Tibial nerve (tissue), 4 donors: ENCODE data around the gene ERICH3.

Experiments used
- CTCF ChIP-seq, 5 experiments: fragments of 200-600 bp in 3 of 5; fragments of 450-650 bp in 2 of 5; sonication (generic) in 3 of 5; IDR thresholded peaks; one replicate each; pipeline ENCODE4 v1.5.1; 2016 to 2019; ENCODE audit warnings: antibody characterized with exemption in 5 of 5, mild to moderate bottlenecking in 3 of 5, moderate library complexity in 2 of 5
- EP300 ChIP-seq, 2 donors: sonication (generic); formaldehyde crosslinking; IDR thresholded peaks; one replicate each; pipeline ENCODE4 v1.6.1; 2017; ENCODE audit warnings: antibody characterized with exemption in 2 of 2, mild to moderate bottlenecking in 1 of 2
- POLR2A ChIP-seq, 2 donors: fragments of 450-650 bp; IDR thresholded peaks; one replicate each; pipeline ENCODE4 v1.6.1; 2017; ENCODE audit warnings: antibody characterized with exemption in 2 of 2, mild to moderate bottlenecking in 2 of 2, moderate library complexity in 2 of 2

- no peak for TF ChIP-seq CTCF (IDR thresholded peaks at IDR 0.05)
- no peak for TF ChIP-seq POLR2A (IDR thresholded peaks at IDR 0.05)
- no peak for TF ChIP-seq EP300 (IDR thresholded peaks at IDR 0.05)
Measured at GRCh38 chr1:74681851-74682250, 8.3 kb upstream of the ERICH3 start.
